ENCODE measurements around the gene PSTPIP2. TPM values are rescaled to one million over a fixed set of nuclear protein-coding genes. Genes with fewer than 3 reads are reported as not detected.

Gene PSTPIP2
- total and polyA plus RNA-seq, 2 donors (not counting 1 experiment from before 2014, with no cell fraction given) = 0.42 to 0.76 TPM

DNA sequence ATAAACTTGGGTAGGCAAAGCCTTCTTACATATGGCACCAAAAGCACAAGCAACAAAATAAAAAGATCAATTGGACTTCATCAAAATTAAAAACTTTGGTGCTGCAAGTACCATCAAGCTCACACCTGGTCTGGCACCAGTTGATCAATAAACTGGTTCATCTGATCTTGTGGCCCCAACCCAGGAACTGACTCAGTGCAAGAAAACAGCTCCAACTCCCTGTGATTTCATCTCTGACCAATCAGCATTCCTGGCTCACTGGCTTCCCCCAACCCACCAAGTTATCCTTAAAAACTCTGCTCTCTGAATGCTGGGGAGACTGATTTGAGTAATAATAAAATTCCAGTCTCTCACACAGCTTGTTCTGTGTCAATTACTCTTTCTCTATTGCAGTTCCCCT, 113.3 kb downstream of the PSTPIP2 start:
- Histone ChIP-seq H3K4me1 (ENCODE audit: control insufficient read depth in 2 of 2, insufficient read depth in 2 of 2, low read length in 2 of 2) (no peaks in the 10 kb centered on the region), H3K4me2 (replicated peaks; ENCODE audit: low read depth, low read length, poor library complexity, severe bottlenecking) (no peak overlapping the region), H3K79me2 (ENCODE audit: control insufficient read depth, insufficient read depth, low read length) (peaks cover 52% of the 10 kb centered on the region), H3K27me3 (replicated peaks in 1 of 4; ENCODE audit: control extremely low read depth in 1 of 4, control insufficient read depth in 3 of 4, insufficient read depth in 4 of 4, low read length in 3 of 4) (no peaks in the 10 kb centered on the region), H3K36me3 (replicated peaks in 1 of 2; ENCODE audit: control extremely low read depth in 1 of 2, control insufficient read depth in 1 of 2, extremely low read depth in 1 of 2, insufficient read depth in 2 of 2, low read length in 1 of 2) (peaks cover 6 to 24% of the 10 kb centered on the region in 2 experiments), H3K27ac (ENCODE audit: low read length in 2 of 2) (no peak overlapping the region), H2AFZ (ENCODE audit: insufficient read depth, low read depth, low read length, poor library complexity, severe bottlenecking) (no peak overlapping the region), H3K9me3 (ENCODE audit: control extremely low read depth in 1 of 3, control insufficient read depth in 2 of 3, insufficient read depth in 1 of 3, low read length in 2 of 3) (no peaks in the 10 kb centered on the region), H4K20me1 (ENCODE audit: control insufficient read depth, insufficient read depth, low read length, poor library complexity, severe bottlenecking) (peaks cover 15% of the 10 kb centered on the region), H3K9ac (ENCODE audit: low read length) (no peak overlapping the region), H3K4me3 (ENCODE audit: control extremely low read depth in 1 of 5, extremely low read depth in 1 of 5, insufficient read depth in 1 of 5, low read depth in 2 of 5, low read length in 4 of 5) (no peak overlapping the region)
- TF ChIP-seq EZH2 (IDR thresholded peaks at IDR 0.05; ENCODE audit: borderline replicate concordance, insufficient read depth, low read depth, low read length, poor library complexity, severe bottlenecking) = no peak
- TF ChIP-seq CTCF (IDR thresholded peaks at IDR 0.05) = no peak
- intact Hi-C loops (cut with micrococcal nuclease) = no loop called here
- peaks cover 32% of the 10 kb centered on the region for H3K4me1 Mint-ChIP-seq
- H3K4me3 Mint-ChIP-seq = no peak overlapping the region
- ATAC-seq (ENCODE audit: low read depth) = no peak
- no peaks in the 10 kb centered on the region for H3K9me3 Mint-ChIP-seq (ENCODE audit: insufficient read depth)
- no peak overlapping the region for H3K27ac Mint-ChIP-seq
- no peak for DNase-seq
- no peaks in the 10 kb centered on the region for H3K27me3 Mint-ChIP-seq
- ChIA-PET POLR2A (no interaction called here), CTCF (interaction anchor here (1.0 kb wide), 1 partner anchor 293 kb away, joined by 5 read pairs; no protein-coding TSS in a partner anchor)

DNA sequence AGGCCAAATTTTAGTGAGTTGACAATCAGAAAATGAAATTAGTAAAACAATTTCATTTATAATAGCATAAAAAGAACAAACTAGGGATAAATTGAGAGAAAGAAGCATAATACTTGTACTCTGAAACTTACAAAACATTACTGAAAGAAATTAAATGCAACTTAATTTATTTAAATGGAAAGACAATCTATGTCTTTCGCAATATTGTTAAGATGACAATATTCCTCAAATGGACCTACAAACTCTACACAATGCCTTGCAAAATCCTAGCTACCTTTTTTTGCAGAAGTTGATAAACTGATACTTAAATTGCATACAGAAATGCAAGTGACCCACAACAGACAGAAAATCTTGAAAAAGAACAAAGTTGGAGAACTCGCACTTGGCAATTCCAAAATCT, 114.0 kb downstream of the PSTPIP2 start:
- H3K27ac ChIP-seq (ENCODE audit: low read length in 2 of 2) = no peak overlapping the region
- no peaks in the 10 kb centered on the region for H3K9me3 Mint-ChIP-seq (ENCODE audit: insufficient read depth)
- H3K4me3 Mint-ChIP-seq = no peak overlapping the region
- no peaks in the 10 kb centered on the region for H3K4me1 ChIP-seq (ENCODE audit: control insufficient read depth in 2 of 2, insufficient read depth in 2 of 2, low read length in 2 of 2)
- ChIA-PET CTCF (interaction anchor here (1.0 kb wide), 1 partner anchor 292 kb away, joined by 5 read pairs; no protein-coding TSS in a partner anchor), POLR2A (no interaction called here)
- no peaks in the 10 kb centered on the region for H3K27me3 Mint-ChIP-seq
- no peaks in the 10 kb centered on the region for H3K9me3 ChIP-seq (ENCODE audit: control extremely low read depth in 1 of 3, control insufficient read depth in 2 of 3, insufficient read depth in 1 of 3, low read length in 2 of 3)
- TF ChIP-seq CTCF (IDR thresholded peaks at IDR 0.05) (no peak), EZH2 (IDR thresholded peaks at IDR 0.05; ENCODE audit: borderline replicate concordance, insufficient read depth, low read depth, low read length, poor library complexity, severe bottlenecking) (no peak)
- no peak overlapping the region for H3K9ac ChIP-seq (ENCODE audit: low read length)
- no peak for ATAC-seq (ENCODE audit: low read depth)
- no peak overlapping the region for H2AFZ ChIP-seq (ENCODE audit: insufficient read depth, low read depth, low read length, poor library complexity, severe bottlenecking)
- no peak overlapping the region for H3K27ac Mint-ChIP-seq
- H3K4me1 Mint-ChIP-seq = peaks cover 29% of the 10 kb centered on the region
- no peaks in the 10 kb centered on the region for H3K27me3 ChIP-seq (replicated peaks in 1 of 4; ENCODE audit: control extremely low read depth in 1 of 4, control insufficient read depth in 3 of 4, insufficient read depth in 4 of 4, low read length in 3 of 4)
- H4K20me1 ChIP-seq (ENCODE audit: control insufficient read depth, insufficient read depth, low read length, poor library complexity, severe bottlenecking) = peaks cover 14% of the 10 kb centered on the region
- H3K4me2 ChIP-seq (replicated peaks; ENCODE audit: low read depth, low read length, poor library complexity, severe bottlenecking) = no peak overlapping the region
- WGBS (ENCODE audit: insufficient coverage) = no CpG with 5 or more reads among the region's 2 CpGs
- H3K4me3 ChIP-seq (ENCODE audit: control extremely low read depth in 1 of 5, extremely low read depth in 1 of 5, insufficient read depth in 1 of 5, low read depth in 2 of 5, low read length in 4 of 5) = no peak overlapping the region
- no peak for DNase-seq
- peaks cover 12 to 29% of the 10 kb centered on the region in 2 experiments for H3K36me3 ChIP-seq (replicated peaks in 1 of 2; ENCODE audit: control extremely low read depth in 1 of 2, control insufficient read depth in 1 of 2, extremely low read depth in 1 of 2, insufficient read depth in 2 of 2, low read length in 1 of 2)
- intact Hi-C loops (cut with micrococcal nuclease) = no loop called here
- peaks cover 46% of the 10 kb centered on the region for H3K79me2 ChIP-seq (ENCODE audit: control insufficient read depth, insufficient read depth, low read length)

Data from B cell (primary cell).